Measurements from ENCODE around the gene PRDX2.

Gene PRDX2

DNA sequence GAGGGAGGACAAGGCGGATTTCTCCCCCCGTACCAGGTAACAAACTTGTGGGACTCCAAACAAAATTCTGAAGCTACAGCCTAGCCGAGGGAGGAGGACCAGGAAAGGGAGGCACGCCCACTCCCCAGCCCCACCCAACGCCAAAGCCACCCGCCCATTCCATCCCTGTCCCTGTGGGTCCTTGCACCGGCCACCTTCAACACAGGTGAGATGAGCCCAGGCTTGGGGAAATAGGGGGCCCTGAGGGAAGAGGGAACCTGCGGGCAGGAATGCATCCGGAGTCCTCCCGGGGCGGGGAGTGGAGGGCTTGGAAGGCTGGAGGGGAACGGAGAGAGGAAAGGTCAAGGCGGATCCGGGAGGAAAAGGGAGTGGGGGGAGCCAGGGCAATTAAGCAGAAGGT lies 50.0 kb downstream of the PRDX2 start, which contains the start of gene BEST2:
Gene BEST2 (plus strand): TSS at position 157 of the 400 bp plus-strand sequence. CDS start 802 bp downstream, outside the sequence.
- DNase-seq = no peak

DNA sequence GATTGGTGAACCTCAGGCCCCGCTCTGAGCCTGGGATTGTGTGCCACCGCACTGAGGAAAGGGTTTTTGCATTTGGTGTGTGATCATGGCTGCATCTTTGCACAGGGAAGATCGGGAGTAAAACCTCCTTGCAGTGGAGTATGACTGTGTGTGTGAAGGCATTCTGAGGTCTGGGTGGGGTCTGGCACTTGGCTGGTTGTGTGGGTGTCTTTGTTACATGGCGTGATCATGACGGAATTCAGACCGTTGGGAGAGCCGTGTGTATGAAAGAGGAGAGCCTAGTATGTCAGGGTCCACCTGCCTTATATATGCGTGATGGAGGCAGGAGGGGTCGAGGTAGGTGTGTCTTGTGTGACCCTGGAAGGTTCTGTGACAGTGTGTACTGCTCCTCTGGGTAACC lies 50.7 kb downstream of the PRDX2 start:
- no peak for DNase-seq

DNA sequence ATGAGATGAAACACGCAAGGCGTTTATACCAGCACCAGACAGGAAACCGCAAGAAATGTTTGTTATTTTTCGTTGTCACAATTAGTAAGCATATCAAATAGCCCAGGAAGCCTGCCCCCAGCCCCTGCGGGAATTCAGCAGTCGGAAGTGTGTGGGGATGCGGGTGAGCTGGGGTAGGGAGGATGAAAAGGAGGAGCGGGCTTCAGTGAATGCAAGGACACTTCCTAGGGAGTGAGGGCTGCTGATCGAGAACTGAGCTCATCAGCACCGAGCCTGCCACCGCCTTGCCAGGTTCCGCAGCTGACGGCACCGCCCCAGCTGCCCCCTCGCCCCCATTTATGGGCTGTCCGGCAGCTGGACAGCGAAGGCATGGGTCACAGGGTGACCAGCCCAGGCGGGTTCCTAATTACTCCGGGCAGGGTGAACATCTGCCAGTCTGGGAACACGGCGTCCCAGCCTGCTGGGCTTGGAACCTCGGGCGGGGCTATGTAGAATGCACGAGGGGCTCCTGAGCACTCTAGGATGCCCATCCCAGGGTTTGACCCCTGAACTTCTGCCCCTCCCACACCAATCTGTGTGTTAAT lies 51.6 kb downstream of the PRDX2 start:
- no peak for DNase-seq

DNA sequence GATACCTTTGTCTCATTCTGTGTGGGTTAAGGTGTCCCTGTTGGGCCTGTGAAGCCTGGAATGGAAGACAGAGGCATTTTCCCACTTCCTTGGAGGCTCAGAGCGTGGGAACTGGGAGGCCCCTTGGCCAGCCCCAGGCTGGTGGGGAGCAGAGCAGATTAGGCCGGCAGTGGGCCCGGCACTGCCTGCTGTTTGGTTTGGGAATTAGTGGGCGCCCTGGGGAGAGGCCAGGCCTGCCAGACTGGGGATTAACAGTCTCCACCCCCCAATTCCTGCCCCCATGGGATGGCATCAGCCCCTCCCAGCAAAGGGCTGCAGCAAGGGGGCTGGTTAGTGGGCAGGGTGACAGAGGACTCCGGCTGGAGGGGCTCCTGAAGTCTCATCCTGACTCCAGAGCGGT lies 53.1 kb downstream of the PRDX2 start:
- no peak for DNase-seq

All from activated CD8-positive, alpha-beta memory T cell treated with anti-CD3 and anti-CD28 coated beads for 24 hours (primary cell).